GM23338 (cell line): ENCODE data around the gene NEDD4. TPM values are rescaled to one million over a fixed set of nuclear protein-coding genes. Genes with fewer than 3 reads are reported as not detected.

Experiments
- ATAC-seq: fragments of 200-7000 bp; cut with Tn5 transposase; 3 replicates; pipeline ENCODE4 v1.9.1; 2020
- DNase-seq: peaks from one replicate; pipeline ENCODE4 v3.0.0-alpha.2; 2015; ENCODE audit warnings: low spot score
- H2AFZ ChIP-seq: fragments of 200-600 bp; sonication (generic); 2 replicates; pipeline ENCODE4 v1.8.0; 2016; ENCODE audit warnings: antibody characterized with exemption, mild to moderate bottlenecking, moderate library complexity
- H3F3A ChIP-seq: fragments of 200-600 bp; sonication (generic); replicated peaks from 2 replicates; pipeline ENCODE4 v1.8.0; 2017; ENCODE audit warnings: antibody characterized with exemption, mixed run types, low read depth
- H3K27ac ChIP-seq: fragments of 200-600 bp; sonication (generic); 2 replicates; pipeline ENCODE4 v1.6.1; 2016; ENCODE audit warnings: low read depth
- H3K27me3 ChIP-seq: fragments of 200-600 bp; sonication (generic); 2 replicates; pipeline ENCODE4 v1.8.0; 2016; ENCODE audit warnings: mild to moderate bottlenecking, mixed run types, moderate library complexity; ENCODE audit not compliant: insufficient read depth
- H3K36me3 ChIP-seq: fragments of 200-600 bp; sonication (generic); 2 replicates; pipeline ENCODE4 v1.8.0; 2016; ENCODE audit warnings: mild to moderate bottlenecking; ENCODE audit not compliant: insufficient read depth
- H3K4me1 ChIP-seq: fragments of 200-600 bp; sonication (generic); 2 replicates; pipeline ENCODE4 v1.8.0; 2016; ENCODE audit warnings: mild to moderate bottlenecking, moderate library complexity; ENCODE audit not compliant: insufficient read depth
- H3K4me2 ChIP-seq: fragments of 200-600 bp; sonication (generic); 2 replicates; pipeline ENCODE4 v1.7.1; 2017; ENCODE audit warnings: mixed run types
- H3K4me3 ChIP-seq: fragments of 200-600 bp; sonication (generic); 2 replicates; pipeline ENCODE4 v1.6.1; 2016; ENCODE audit warnings: mixed run types
- H3K79me2 ChIP-seq: fragments of 200-600 bp; sonication (generic); replicated peaks from 2 replicates; pipeline ENCODE4 v1.8.0; 2017; ENCODE audit warnings: mild to moderate bottlenecking; ENCODE audit not compliant: insufficient read depth
- H3K9me2 ChIP-seq: fragments of 200-600 bp; sonication (generic); 2 replicates; pipeline ENCODE4 v1.8.0; 2017; ENCODE audit not compliant: insufficient read depth
- H4K20me1 ChIP-seq: fragments of 200-600 bp; sonication (generic); replicated peaks from 2 replicates; pipeline ENCODE4 v1.8.0; 2017; ENCODE audit warnings: mild to moderate bottlenecking; ENCODE audit not compliant: insufficient read depth
- H3K27ac Mint-ChIP-seq: 2 replicates; pipeline ENCODE4 v1.8.0; 2020; ENCODE audit warnings: inconsistent platforms, mild to moderate bottlenecking, moderate library complexity, mixed read lengths
- H3K27me3 Mint-ChIP-seq: 3 replicates; pipeline ENCODE4 v1.8.0; 2022; ENCODE audit warnings: low read depth, mild to moderate bottlenecking, moderate library complexity, mixed read lengths, inconsistent platforms; ENCODE audit not compliant: insufficient read depth, poor library complexity
- H3K36me3 Mint-ChIP-seq: 3 replicates; pipeline ENCODE4 v1.8.0; 2021; ENCODE audit warnings: low read depth, mild to moderate bottlenecking, inconsistent platforms, moderate library complexity, mixed read lengths
- H3K4me1 Mint-ChIP-seq: 3 replicates; pipeline ENCODE4 v1.8.0; 2020; ENCODE audit warnings: mild to moderate bottlenecking, inconsistent platforms, mixed read lengths
- H3K4me3 Mint-ChIP-seq: 3 replicates; pipeline ENCODE4 v1.8.0; 2021; ENCODE audit warnings: moderate library complexity, mild to moderate bottlenecking, inconsistent platforms, mixed read lengths
- H3K9me3 Mint-ChIP-seq: 3 replicates; pipeline ENCODE4 v1.8.0; 2020; ENCODE audit warnings: moderate library complexity, mild to moderate bottlenecking, inconsistent platforms, mixed read lengths
- CREB1 ChIP-seq: fragments of 250-450 bp; sonication (Bioruptor Pico); IDR thresholded peaks from 2 replicates; pipeline ENCODE4 v1.5.0; 2020; ENCODE audit warnings: low read depth, mild to moderate bottlenecking, moderate library complexity
- EZH2phosphoT487 ChIP-seq: fragments of 200-600 bp; sonication (generic); IDR thresholded peaks from one replicate; pipeline ENCODE4 v1.8.1; 2018; ENCODE audit warnings: antibody characterized with exemption; ENCODE audit not compliant: unreplicated experiment
- JUNB ChIP-seq: IDR thresholded peaks from one replicate; pipeline ENCODE4 v1.6.1; 2016; ENCODE audit warnings: antibody characterized with exemption; ENCODE audit not compliant: unreplicated experiment
- NANOG ChIP-seq: IDR thresholded peaks from 2 replicates; pipeline ENCODE4 v1.6.1; 2016; ENCODE audit warnings: antibody characterized with exemption, borderline replicate concordance
- POLR2AphosphoS5 ChIP-seq: IDR thresholded peaks from 2 replicates; pipeline ENCODE4 v1.6.1; 2016; ENCODE audit warnings: antibody characterized with exemption, low read depth
- STAT1 ChIP-seq: IDR thresholded peaks from one replicate; pipeline ENCODE4 v1.6.1; 2016; ENCODE audit warnings: antibody characterized with exemption; ENCODE audit not compliant: unreplicated experiment
- ZNF114 ChIP-seq: fragments of 250-450 bp; sonication (Bioruptor Pico); IDR thresholded peaks from 2 replicates; pipeline ENCODE4 v1.5.0; 2020; ENCODE audit warnings: mild to moderate bottlenecking, moderate library complexity
- ZNF331 ChIP-seq: fragments of 250-450 bp; sonication (Bioruptor Pico); IDR thresholded peaks from 2 replicates; pipeline ENCODE4 v1.5.0; 2020; ENCODE audit warnings: low read depth, mild to moderate bottlenecking, moderate library complexity
- polyA plus RNA-seq: library from polyadenylated mRNA; unstranded; fragments of >200 nt; fragmentation: Nextera tagmentation; extraction: Ambion mirVana; gene quantifications from 2 replicates; pipeline ENCODE4 v1.2.1, GENCODE V29; 2016
- total RNA-seq: library from RNA; depleted of rRNA; stranded (reverse); fragments of >200 nt; shearing (Covaris generic); gene quantifications from 2 replicates; pipeline ENCODE4 v1.2.3, GENCODE V29; 2014
- TF ChIP-seq, protein P1 (sequence below): IDR thresholded peaks from one replicate; pipeline ENCODE4 v1.6.1; 2018; ENCODE audit warnings: antibody characterized with exemption; ENCODE audit not compliant: unreplicated experiment
- TF ChIP-seq, protein P2 (sequence below): fragments of 250-450 bp; sonication (Bioruptor Pico); IDR thresholded peaks from 2 replicates; pipeline ENCODE4 v1.5.0; 2020; ENCODE audit warnings: mild to moderate bottlenecking, moderate library complexity
- TF ChIP-seq, protein P3 (sequence below): IDR thresholded peaks from 2 replicates; pipeline ENCODE4 v1.6.1; 2016; ENCODE audit warnings: antibody characterized with exemption

The NEDD4 gene
- total and polyA plus RNA-seq, 2 experiments from 2014 or later = 2.1 to 7.2 TPM

DNA sequence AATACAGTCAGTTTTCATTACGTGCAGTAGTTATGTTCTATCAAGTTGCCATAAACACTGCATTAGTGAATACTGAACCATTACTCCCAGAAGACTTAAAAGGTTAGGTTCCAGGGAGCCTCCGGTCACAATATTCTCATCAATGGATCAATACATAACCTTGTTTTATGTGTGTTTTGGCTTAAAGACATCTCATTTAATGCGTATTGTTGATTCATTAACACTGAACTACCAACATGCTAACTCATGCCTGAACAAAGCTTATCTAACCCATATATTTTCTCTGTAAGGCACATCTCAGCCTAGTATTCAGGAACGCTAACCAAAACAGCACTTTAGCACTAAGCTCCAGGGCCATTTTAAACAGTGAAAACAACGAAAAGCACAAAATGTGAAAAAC lies 24.1 kb upstream of the NEDD4 start (continued):
- TF ChIP-seq EZH2phosphoT487 = no peak
- TF ChIP-seq, protein P1, sequence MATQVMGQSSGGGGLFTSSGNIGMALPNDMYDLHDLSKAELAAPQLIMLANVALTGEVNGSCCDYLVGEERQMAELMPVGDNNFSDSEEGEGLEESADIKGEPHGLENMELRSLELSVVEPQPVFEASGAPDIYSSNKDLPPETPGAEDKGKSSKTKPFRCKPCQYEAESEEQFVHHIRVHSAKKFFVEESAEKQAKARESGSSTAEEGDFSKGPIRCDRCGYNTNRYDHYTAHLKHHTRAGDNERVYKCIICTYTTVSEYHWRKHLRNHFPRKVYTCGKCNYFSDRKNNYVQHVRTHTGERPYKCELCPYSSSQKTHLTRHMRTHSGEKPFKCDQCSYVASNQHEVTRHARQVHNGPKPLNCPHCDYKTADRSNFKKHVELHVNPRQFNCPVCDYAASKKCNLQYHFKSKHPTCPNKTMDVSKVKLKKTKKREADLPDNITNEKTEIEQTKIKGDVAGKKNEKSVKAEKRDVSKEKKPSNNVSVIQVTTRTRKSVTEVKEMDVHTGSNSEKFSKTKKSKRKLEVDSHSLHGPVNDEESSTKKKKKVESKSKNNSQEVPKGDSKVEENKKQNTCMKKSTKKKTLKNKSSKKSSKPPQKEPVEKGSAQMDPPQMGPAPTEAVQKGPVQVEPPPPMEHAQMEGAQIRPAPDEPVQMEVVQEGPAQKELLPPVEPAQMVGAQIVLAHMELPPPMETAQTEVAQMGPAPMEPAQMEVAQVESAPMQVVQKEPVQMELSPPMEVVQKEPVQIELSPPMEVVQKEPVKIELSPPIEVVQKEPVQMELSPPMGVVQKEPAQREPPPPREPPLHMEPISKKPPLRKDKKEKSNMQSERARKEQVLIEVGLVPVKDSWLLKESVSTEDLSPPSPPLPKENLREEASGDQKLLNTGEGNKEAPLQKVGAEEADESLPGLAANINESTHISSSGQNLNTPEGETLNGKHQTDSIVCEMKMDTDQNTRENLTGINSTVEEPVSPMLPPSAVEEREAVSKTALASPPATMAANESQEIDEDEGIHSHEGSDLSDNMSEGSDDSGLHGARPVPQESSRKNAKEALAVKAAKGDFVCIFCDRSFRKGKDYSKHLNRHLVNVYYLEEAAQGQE = no peak

DNA sequence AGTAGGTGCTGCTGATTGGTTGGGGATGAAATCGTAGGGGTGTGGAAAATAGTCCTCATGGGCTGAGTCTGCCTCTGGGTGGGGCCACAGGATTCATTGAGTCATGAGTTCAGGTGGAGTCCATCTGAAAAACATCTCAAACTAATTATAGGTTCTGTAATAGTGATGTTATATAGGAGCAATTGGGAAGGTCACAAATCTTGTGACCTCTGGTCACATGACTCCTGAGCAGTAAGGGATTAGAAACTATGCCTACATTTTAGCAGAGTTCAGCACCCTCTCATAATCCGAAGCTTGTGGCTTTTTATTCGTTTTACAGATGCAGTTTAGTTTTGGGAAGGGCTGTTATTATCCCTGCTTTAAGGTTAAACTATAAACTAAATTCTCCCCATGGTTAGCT lies 22.9 kb upstream of the NEDD4 start:
- Mint-ChIP-seq H3K27ac (no peak overlapping the region), H3K36me3 (peaks cover 19% of the 10 kb centered on the region; the same call in 2 of the 3 replicates), H3K27me3 (peaks cover 3% of the 10 kb centered on the region), H3K4me1 (no peaks in the 10 kb centered on the region), H3K9me3 (peaks cover 34% of the 10 kb centered on the region), H3K4me3 (no peak overlapping the region)
- no peak overlapping the region for H3K4me3 ChIP-seq
- ATAC-seq (no peak), DNase-seq (no peak)
- H3K4me2 ChIP-seq = no peak overlapping the region
- no peaks in the 10 kb centered on the region for H3K79me2 ChIP-seq
- H2AFZ ChIP-seq = no peak overlapping the region
- no peaks in the 10 kb centered on the region for H3K36me3 ChIP-seq
- no peaks in the 10 kb centered on the region for H3F3A ChIP-seq
- H4K20me1 ChIP-seq = no peaks in the 10 kb centered on the region
- H3K9me2 ChIP-seq = 0 out of 2 replicates have a peak, but pooled peaks cover 5% of the 10 kb centered on the region
- H3K4me1 ChIP-seq = no peaks in the 10 kb centered on the region
- no peak overlapping the region for H3K27ac ChIP-seq
- H3K27me3 ChIP-seq = no peaks in the 10 kb centered on the region
- TF ChIP-seq, protein P2, sequence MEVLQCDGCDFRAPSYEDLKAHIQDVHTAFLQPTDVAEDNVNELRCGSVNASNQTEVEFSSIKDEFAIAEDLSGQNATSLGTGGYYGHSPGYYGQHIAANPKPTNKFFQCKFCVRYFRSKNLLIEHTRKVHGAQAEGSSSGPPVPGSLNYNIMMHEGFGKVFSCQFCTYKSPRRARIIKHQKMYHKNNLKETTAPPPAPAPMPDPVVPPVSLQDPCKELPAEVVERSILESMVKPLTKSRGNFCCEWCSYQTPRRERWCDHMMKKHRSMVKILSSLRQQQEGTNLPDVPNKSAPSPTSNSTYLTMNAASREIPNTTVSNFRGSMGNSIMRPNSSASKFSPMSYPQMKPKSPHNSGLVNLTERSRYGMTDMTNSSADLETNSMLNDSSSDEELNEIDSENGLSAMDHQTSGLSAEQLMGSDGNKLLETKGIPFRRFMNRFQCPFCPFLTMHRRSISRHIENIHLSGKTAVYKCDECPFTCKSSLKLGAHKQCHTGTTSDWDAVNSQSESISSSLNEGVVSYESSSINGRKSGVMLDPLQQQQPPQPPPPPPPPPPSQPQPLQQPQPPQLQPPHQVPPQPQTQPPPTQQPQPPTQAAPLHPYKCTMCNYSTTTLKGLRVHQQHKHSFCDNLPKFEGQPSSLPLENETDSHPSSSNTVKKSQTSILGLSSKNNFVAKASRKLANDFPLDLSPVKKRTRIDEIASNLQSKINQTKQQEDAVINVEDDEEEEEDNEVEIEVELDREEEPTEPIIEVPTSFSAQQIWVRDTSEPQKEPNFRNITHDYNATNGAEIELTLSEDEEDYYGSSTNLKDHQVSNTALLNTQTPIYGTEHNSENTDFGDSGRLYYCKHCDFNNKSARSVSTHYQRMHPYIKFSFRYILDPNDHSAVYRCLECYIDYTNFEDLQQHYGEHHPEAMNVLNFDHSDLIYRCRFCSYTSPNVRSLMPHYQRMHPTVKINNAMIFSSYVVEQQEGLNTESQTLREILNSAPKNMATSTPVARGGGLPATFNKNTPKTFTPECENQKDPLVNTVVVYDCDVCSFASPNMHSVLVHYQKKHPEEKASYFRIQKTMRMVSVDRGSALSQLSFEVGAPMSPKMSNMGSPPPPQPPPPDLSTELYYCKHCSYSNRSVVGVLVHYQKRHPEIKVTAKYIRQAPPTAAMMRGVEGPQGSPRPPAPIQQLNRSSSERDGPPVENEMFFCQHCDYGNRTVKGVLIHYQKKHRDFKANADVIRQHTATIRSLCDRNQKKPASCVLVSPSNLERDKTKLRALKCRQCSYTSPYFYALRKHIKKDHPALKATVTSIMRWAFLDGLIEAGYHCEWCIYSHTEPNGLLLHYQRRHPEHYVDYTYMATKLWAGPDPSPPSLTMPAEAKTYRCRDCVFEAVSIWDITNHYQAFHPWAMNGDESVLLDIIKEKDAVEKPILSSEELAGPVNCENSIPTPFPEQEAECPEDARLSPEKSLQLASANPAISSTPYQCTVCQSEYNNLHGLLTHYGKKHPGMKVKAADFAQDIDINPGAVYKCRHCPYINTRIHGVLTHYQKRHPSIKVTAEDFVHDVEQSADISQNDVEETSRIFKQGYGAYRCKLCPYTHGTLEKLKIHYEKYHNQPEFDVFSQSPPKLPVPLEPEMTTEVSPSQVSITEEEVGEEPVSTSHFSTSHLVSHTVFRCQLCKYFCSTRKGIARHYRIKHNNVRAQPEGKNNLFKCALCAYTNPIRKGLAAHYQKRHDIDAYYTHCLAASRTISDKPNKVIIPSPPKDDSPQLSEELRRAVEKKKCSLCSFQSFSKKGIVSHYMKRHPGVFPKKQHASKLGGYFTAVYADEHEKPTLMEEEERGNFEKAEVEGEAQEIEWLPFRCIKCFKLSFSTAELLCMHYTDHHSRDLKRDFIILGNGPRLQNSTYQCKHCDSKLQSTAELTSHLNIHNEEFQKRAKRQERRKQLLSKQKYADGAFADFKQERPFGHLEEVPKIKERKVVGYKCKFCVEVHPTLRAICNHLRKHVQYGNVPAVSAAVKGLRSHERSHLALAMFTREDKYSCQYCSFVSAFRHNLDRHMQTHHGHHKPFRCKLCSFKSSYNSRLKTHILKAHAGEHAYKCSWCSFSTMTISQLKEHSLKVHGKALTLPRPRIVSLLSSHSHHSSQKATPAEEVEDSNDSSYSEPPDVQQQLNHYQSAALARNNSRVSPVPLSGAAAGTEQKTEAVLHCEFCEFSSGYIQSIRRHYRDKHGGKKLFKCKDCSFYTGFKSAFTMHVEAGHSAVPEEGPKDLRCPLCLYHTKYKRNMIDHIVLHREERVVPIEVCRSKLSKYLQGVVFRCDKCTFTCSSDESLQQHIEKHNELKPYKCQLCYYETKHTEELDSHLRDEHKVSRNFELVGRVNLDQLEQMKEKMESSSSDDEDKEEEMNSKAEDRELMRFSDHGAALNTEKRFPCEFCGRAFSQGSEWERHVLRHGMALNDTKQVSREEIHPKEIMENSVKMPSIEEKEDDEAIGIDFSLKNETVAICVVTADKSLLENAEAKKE = no peak
- TF ChIP-seq, protein P1 = no peak
- TF ChIP-seq EZH2phosphoT487 (no peak), NANOG (no peak), JUNB (no peak), ZNF331 (CRISPR knock-in tag) (no peak), STAT1 (no peak), CREB1 (CRISPR knock-in tag) (no peak), ZNF114 (CRISPR knock-in tag) (no peak), POLR2AphosphoS5 (no peak)
- TF ChIP-seq, protein P3, sequence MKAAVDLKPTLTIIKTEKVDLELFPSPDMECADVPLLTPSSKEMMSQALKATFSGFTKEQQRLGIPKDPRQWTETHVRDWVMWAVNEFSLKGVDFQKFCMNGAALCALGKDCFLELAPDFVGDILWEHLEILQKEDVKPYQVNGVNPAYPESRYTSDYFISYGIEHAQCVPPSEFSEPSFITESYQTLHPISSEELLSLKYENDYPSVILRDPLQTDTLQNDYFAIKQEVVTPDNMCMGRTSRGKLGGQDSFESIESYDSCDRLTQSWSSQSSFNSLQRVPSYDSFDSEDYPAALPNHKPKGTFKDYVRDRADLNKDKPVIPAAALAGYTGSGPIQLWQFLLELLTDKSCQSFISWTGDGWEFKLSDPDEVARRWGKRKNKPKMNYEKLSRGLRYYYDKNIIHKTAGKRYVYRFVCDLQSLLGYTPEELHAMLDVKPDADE = no peak
